K562 (cell line): Measurements from ENCODE around the gene MPHOSPH8. TPM values are rescaled to one million over a fixed set of nuclear protein-coding genes. Genes with fewer than 3 reads are reported as not detected.

Experiments used
- CREBBP ChIP-seq: IDR thresholded peaks from one replicate; pipeline ENCODE4 v1.6.1; 2012; ENCODE audit warnings: low read depth, mild to moderate bottlenecking, control low read depth, inconsistent platforms, low read length
- DEAF1 ChIP-seq: fragments of 450-650 bp; formaldehyde crosslinking; IDR thresholded peaks from 2 replicates; pipeline ENCODE4 v1.4.0; 2020; ENCODE audit warnings: mild to moderate bottlenecking, moderate library complexity
- HDAC3 ChIP-seq: fragments of 450-650 bp; IDR thresholded peaks from 2 replicates; pipeline ENCODE4 v1.6.1; 2018; ENCODE audit warnings: borderline replicate concordance, mild to moderate bottlenecking, moderate library complexity; ENCODE audit not compliant: partially characterized antibody
- POLR2A ChIP-seq: fragments of 450-650 bp; conservative IDR thresholded peaks from 2 replicates; pipeline ENCODE4 v1.6.1; 2016
- SRSF9 ChIP-seq: fragments of 200-400 bp; formaldehyde crosslinking; IDR thresholded peaks from 2 replicates; pipeline ENCODE4 v1.6.1; 2017; ENCODE audit warnings: low read depth, low read length, borderline replicate concordance
- THAP12 ChIP-seq: fragments of 250-450 bp; sonication (Bioruptor Pico); IDR thresholded peaks from 2 replicates; pipeline ENCODE4 v1.9.0; 2021; ENCODE audit warnings: mild to moderate bottlenecking, inconsistent platforms
- ZNF232 ChIP-seq: sonication (generic); formaldehyde crosslinking; IDR thresholded peaks from 2 replicates; pipeline ENCODE4 v1.8.0; 2022; ENCODE audit warnings: mild to moderate bottlenecking, missing genetic modification reagents
- ZNF77 ChIP-seq: fragments of 250-450 bp; sonication (Bioruptor Pico); IDR thresholded peaks from 2 replicates; pipeline ENCODE4 v1.5.0; 2020
- polyA plus RNA-seq, 8 experiments: library from polyadenylated mRNA; depleted of rRNA in 4 of 8; stranded (reverse) in 5 of 8; unstranded in 3 of 8; fragments of >200 nt; fragmentation: Nextera tagmentation in 2 of 8; fragmentation: Illumina TruSeq in 1 of 8; extraction: Ambion mirVana in 2 of 8; extraction: Trizol in 1 of 8; gene quantifications; 2 replicates each; pipeline versions ENCODE4 v1.2.1 to v1.2.3, GENCODE V29; 2011 to 2014; ENCODE audit warnings: inconsistent platforms in 1 of 8, missing spikeins in 1 of 8
- total RNA-seq, 7 experiments: library from RNA; depleted of rRNA in 6 of 7; stranded (reverse); fragments of >200 nt in 6 of 7; fragmentation: Illumina TruSeq in 2 of 7; extraction: Trizol in 2 of 7; gene quantifications; 2 replicates each; pipeline versions ENCODE4 v1.2.1 to v1.2.3, GENCODE V29; 2011 to 2021; ENCODE audit warnings: low replicate concordance in 1 of 7

MPHOSPH8 gene
- total and polyA plus RNA-seq, 9 of the 15 experiments (the other 6 are each of a cell fraction or from before 2014, with no cell fraction given) = 10.3 to 24.8 (median 16.6) TPM

DNA sequence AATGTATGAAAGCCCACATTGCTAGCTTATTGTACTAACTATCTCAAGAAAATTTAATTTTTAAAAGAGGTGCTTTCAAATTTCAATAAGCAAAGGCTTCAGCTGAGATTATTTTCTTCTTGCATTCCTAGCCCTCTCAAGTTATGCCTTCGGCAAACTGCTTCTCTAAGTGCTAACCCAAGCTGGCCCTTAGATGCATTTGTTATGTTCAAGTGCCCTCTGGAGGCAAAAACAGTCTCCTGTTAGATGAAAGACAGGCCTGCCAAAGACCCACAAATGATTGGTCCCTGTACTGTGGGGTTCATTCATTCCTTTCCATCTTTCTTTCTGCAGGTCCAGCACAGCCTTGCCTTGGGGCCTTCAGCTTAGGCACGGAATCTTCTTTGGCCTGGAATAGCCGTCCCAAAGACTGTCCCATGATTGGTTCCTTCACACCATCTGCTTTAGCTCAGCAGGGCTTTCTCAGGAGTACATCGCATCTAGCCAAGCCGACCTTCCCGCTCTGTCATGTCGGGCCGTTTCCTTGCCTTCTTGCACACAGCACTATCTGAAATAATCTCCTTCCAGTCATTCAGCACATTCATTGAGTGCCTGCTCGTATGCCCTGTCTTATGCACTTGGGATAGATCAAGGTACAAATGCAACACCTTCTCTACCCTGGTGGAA, 45.7 kb upstream of the MPHOSPH8 start (continued):
- TF ChIP-seq DEAF1 (peak; percentile 60), CREBBP (no peak), POLR2A (no peak), SRSF9 (no peak), ZNF77 (CRISPR knock-in tag) (no peak), THAP12 (no peak), HDAC3 (no peak), ZNF232 (CRISPR knock-in tag) (no peak)
